Sigmoid colon (tissue), 7 donors: ENCODE measurements around the gene DNAH17. TPM values are rescaled to one million over a fixed set of nuclear protein-coding genes. Genes with fewer than 3 reads are reported as not detected.

Experiments used
- DNase-seq: peaks from one replicate; pipeline ENCODE4 v3.0.0-alpha.2; 2019
- H3K27ac ChIP-seq, 4 donors: fragments of 200-600 bp; sonication (generic); one replicate each; pipeline ENCODE4 v1.5.1; 2016 to 2019; ENCODE audit warnings: mild to moderate bottlenecking in 1 of 4
- H3K27me3 ChIP-seq, 3 donors: fragments of 200-600 bp; sonication (generic); one replicate each; pipeline ENCODE4 v1.5.1; 2019; ENCODE audit warnings: mild to moderate bottlenecking in 1 of 3
- H3K36me3 ChIP-seq, 4 donors: fragments of 200-600 bp; sonication (generic); one replicate each; pipeline ENCODE4 v1.5.1; 2016 to 2019
- H3K4me1 ChIP-seq, 4 donors: fragments of 200-600 bp; sonication (generic); one replicate each; pipeline ENCODE4 v1.5.1; 2017 to 2019
- H3K4me3 ChIP-seq, 4 donors: fragments of 200-600 bp; sonication (generic); one replicate each; pipeline ENCODE4 v1.5.1; 2017 to 2019; ENCODE audit warnings: mild to moderate bottlenecking in 2 of 4, moderate library complexity in 1 of 4
- H3K9me3 ChIP-seq, 4 donors: fragments of 200-600 bp in 3 of 4; sonication (generic) in 3 of 4; one replicate each; pipeline versions ENCODE4 v1.5.1 to v1.6.1; 2013 to 2019
- CTCF ChIP-seq, 4 experiments: fragments of 450-650 bp in 3 of 4; fragments of 200-600 bp in 1 of 4; IDR thresholded peaks; one replicate each; pipeline ENCODE4 v1.5.1; 2016 to 2019; ENCODE audit warnings: antibody characterized with exemption in 4 of 4, mild to moderate bottlenecking in 3 of 4, moderate library complexity in 2 of 4
- EP300 ChIP-seq, 4 donors: sonication (generic); formaldehyde crosslinking; IDR thresholded peaks; one replicate each; pipeline ENCODE4 v1.6.1; 2017; ENCODE audit warnings: antibody characterized with exemption in 4 of 4
- POLR2A ChIP-seq, 2 donors: fragments of 450-650 bp; IDR thresholded peaks; one replicate each; pipeline ENCODE4 v1.6.1; 2016; ENCODE audit warnings: antibody characterized with exemption in 2 of 2, mild to moderate bottlenecking in 2 of 2, moderate library complexity in 2 of 2
- POLR2AphosphoS5 ChIP-seq, 4 donors: sonication (generic); formaldehyde crosslinking; IDR thresholded peaks; one replicate each; pipeline ENCODE4 v1.6.1; 2017; ENCODE audit warnings: antibody characterized with exemption in 4 of 4
- WGBS, 2 donors: extraction: QIAGEN DNeasy Blood & Tissue Kit; methylation state at CpG; one replicate each; pipeline ENCODE4 v1.1.7; 2013; 5-methylcytosine and 5-hydroxymethylcytosine counted together
- intact Hi-C: fragments of 100-400 bp; cut with DNase I; formaldehyde crosslinking; loops from one replicate; pipeline ENCODE4 v1.15.1; 2023
- polyA plus RNA-seq, 3 donors: library from polyadenylated mRNA; stranded (reverse); fragments of 200-250 nt; gene quantifications; one replicate each; pipeline ENCODE4 v1.2.3, GENCODE V29; 2013
- total RNA-seq, 4 donors: library from RNA; depleted of rRNA; stranded (reverse); fragments of >200 nt; gene quantifications; one replicate each; pipeline ENCODE4 v1.1.0, GENCODE V29; 2016
- donor health status: healthy with polysubstance abuse.
- donor health status: Bipolar disorder and iron deficiency.
- donor health status: healthy.

The DNAH17 gene
- total and polyA plus RNA-seq, 7 donors, result 0.07 to 0.68 (median 0.26) TPM; not detected in 3

DNA sequence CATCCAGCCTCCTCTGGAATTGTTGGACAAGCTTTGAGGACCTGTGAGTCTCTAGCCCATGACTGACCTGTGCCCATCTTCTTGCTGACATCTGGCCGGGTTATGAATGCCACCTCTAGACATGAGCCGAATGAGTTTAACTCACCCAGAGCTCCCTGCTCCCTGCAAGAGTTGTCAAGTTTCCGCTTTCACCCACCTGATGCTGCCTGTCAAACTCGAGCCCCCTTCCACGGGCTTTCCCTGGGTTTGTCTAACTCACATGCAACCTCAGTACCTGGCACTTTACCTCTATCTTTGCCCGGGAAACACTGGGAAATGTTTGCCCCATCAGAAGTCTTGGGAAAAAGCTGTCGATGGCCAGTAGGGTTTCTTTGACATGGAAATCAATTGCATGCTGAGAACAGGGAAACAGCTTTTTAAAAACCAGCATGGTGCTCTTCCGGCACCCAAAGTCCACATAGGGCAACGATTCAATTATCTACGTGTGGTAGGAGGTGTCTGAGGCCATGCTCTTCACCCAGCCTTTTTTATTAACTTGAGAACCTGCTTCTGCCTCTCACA lies 33.8 kb upstream of the DNAH17 start:
- Histone ChIP-seq H3K4me3 (no peak overlapping the region), H3K4me1 (peaks cover 0 to 52% (median 39%) of the 10 kb centered on the region in 4 donors), H3K27me3 (no peaks in the 10 kb centered on the region), H3K36me3 (no peaks in the 10 kb centered on the region), H3K9me3 (no peaks in the 10 kb centered on the region), H3K27ac (peak overlapping the region; percentile 28 to 78 (median 44))
- no peak for TF ChIP-seq EP300 (IDR thresholded peaks at IDR 0.05)
- TF ChIP-seq POLR2A (IDR thresholded peaks at IDR 0.05), result no peak
- TF ChIP-seq CTCF (IDR thresholded peaks at IDR 0.05), result no peak
- TF ChIP-seq POLR2AphosphoS5 (IDR thresholded peaks at IDR 0.05), result no peak
- WGBS, 2 donors, result 56 to 64% methylated on average over 10 of the region's 10 CpGs
- no peak for DNase-seq
- intact Hi-C loops, result no loop called here

DNA sequence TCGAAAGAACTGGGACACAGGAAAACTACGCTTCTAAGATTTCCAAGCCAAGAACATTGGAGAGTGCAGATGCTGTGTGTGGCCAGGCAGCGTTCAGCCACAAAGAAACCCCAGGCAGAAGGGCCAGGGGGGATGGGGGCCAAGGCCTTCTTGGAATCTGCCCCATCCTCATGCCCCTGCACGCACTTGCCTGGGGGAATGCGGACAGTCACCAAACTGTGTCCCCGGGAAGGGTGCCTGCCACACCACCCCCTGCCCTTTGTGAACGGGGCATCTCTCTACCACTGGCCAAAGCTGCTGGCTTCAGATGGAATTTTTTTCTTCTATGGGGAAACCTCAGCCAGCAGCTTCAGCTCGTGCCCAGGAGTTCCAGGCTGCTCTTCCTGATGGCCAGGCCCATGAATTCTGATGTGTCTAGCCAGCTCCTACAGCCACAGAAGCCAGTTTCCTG lies 32.0 kb upstream of the DNAH17 start:
- Histone ChIP-seq H3K9me3 (no peaks in the 10 kb centered on the region), H3K27me3 (no peaks in the 10 kb centered on the region), H3K4me1 (peaks cover 0 to 47% (median 39%) of the 10 kb centered on the region in 4 donors), H3K36me3 (no peaks in the 10 kb centered on the region), H3K4me3 (no peak overlapping the region), H3K27ac (peak overlapping the region in 3 of 4 donors; percentile 23 to 78 (median 64))
- WGBS, 2 donors, result 76 to 78% methylated on average over 8 of the region's 8 CpGs
- no peak for DNase-seq
- TF ChIP-seq EP300 (IDR thresholded peaks at IDR 0.05) (no peak), CTCF (IDR thresholded peaks at IDR 0.05) (no peak), POLR2A (IDR thresholded peaks at IDR 0.05) (no peak), POLR2AphosphoS5 (IDR thresholded peaks at IDR 0.05) (peak in 1 of 4 donors; percentile 35)
- intact Hi-C loops, result no loop called here

- intact Hi-C loops, result no loop called here
- H3K4me1 ChIP-seq, result peaks cover 0 to 47% (median 39%) of the 10 kb centered on the region in 4 donors
- H3K9me3 ChIP-seq, result no peaks in the 10 kb centered on the region
- TF ChIP-seq EP300 (IDR thresholded peaks at IDR 0.05) (no peak), POLR2AphosphoS5 (IDR thresholded peaks at IDR 0.05) (peak in 2 of 4 donors; percentile 8 to 53), CTCF (IDR thresholded peaks at IDR 0.05) (no peak), POLR2A (IDR thresholded peaks at IDR 0.05) (no peak)
- no peaks in the 10 kb centered on the region for H3K36me3 ChIP-seq
- no peak for DNase-seq
- H3K4me3 ChIP-seq, result no peak overlapping the region
- peak overlapping the region in 3 of 4 donors; percentile 23 to 78 (median 64) for H3K27ac ChIP-seq
- no peaks in the 10 kb centered on the region for H3K27me3 ChIP-seq
- 82 to 86% methylated on average over 8 of the region's 8 CpGs for WGBS, 2 donors
Observed at GRCh38 chr17:78608804-78609186, 31.6 kb upstream of the DNAH17 start.

GRCh38 chr17:78608122-78608803 lies 31.1 kb upstream of the DNAH17 start:
- TF ChIP-seq POLR2A (IDR thresholded peaks at IDR 0.05) (no peak), EP300 (IDR thresholded peaks at IDR 0.05) (no peak), POLR2AphosphoS5 (IDR thresholded peaks at IDR 0.05) (no peak), CTCF (IDR thresholded peaks at IDR 0.05) (no peak)
- no peak for DNase-seq
- no peaks in the 10 kb centered on the region for H3K9me3 ChIP-seq
- H3K4me1 ChIP-seq, result peaks cover 0 to 45% (median 39%) of the 10 kb centered on the region in 4 donors
- 95 to 97% methylated on average over 10 of the region's 10 CpGs for WGBS, 2 donors
- no peaks in the 10 kb centered on the region for H3K27me3 ChIP-seq
- intact Hi-C loops, result no loop called here
- peak overlapping the region in 3 of 4 donors; percentile 23 to 78 (median 64) for H3K27ac ChIP-seq
- no peaks in the 10 kb centered on the region for H3K36me3 ChIP-seq
- no peak overlapping the region for H3K4me3 ChIP-seq
